T1000 (cell line): Measurements from ENCODE around the gene DEFB128.
"Not testable (repeated sequence)": the region's sequence is repeated elsewhere in the genome, so short reads cannot be mapped to it uniquely, and the experiment has no call there.

Experiments used
- DNase-seq: peaks from one replicate; lab custom pipeline; 2025; ENCODE audit warnings: mixed read lengths; lab: John Stamatoyannopoulos, UW

Gene DEFB128

DNA sequence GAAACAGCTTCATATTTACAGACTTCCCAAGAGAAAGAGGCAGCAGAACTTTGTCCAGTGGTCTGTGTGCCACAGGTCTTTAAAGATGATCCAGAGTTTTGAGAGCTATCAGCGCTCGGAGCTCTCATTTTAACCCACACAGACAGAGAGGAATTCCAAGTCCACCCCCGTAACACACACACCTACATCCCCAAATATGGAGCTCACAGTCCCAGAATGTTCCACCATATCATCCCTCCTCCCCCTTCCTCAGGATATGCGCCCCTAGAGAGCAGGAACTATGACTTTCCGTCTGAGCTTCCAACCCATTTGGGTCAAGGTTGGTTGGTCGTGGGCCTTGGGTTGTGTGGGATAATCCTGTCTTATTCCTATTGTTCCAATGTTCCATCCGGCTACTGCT lies at the start of gene DEFB128:
DEFB128 (minus strand) TSS at position 101 of the 400 bp plus-strand sequence; CDS start at position 13, 88 bp downstream.
- DNase-seq, result no peak

DNA sequence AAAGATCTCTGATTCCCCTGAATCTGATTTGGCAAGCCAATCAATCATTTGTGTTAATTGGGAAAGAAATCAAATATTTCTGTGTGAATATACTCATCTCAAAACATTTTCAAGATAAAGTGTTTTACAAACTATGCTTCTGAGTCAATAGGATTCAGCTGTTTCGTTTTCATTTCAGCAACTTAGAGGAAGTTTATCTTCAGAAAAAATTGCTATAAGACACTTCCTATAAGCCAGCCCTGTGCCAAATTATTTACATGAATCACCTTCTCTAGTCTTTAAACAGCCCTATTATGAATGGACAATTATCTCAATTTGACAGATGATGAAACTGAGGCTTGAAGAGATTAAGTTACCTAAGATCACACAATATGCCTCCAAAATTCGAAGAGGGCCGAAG lies 48.4 kb upstream of the DEFB128 start:
- DNase-seq, result no peak

DNA sequence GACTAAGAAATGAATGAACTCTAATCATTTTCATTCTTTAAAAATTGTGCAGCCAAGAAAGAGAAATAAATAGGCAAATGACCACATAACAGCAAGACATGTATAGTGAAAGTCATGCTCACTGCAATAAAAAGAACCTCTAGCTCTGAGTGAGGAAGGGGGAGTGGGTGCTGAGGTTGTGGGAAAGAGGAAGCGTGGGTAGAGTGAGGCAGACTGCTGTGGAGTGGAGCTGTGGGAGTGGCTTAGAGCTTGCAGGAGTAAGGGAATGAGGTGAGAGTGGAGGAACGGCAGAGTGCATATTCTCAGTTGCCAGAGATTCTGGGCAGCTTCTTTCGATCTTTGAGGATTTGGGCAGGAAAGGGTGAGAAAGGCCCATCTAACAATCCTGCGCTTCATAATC lies 48.0 kb upstream of the DEFB128 start:
- no peak for DNase-seq

DNA sequence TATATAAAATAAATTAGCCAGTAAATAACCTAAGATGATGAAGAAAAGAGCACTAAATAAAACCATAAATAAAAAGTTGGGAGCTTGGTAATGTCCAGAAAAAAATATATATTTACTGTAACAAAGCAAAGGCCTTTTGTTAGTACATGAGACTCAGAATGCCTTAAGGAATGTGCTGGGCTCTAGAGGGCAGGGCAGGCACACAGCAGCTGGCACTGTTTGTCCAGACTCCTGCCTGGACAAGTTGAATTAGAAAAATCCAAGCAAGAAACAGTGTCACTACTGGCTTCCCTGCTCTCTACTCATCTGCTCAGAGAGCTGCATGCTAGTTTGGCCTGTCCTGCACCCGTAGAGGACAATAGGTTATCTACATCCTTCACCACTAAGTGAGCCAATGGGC lies 46.4 kb upstream of the DEFB128 start:
- DNase-seq, result no peak

DNA sequence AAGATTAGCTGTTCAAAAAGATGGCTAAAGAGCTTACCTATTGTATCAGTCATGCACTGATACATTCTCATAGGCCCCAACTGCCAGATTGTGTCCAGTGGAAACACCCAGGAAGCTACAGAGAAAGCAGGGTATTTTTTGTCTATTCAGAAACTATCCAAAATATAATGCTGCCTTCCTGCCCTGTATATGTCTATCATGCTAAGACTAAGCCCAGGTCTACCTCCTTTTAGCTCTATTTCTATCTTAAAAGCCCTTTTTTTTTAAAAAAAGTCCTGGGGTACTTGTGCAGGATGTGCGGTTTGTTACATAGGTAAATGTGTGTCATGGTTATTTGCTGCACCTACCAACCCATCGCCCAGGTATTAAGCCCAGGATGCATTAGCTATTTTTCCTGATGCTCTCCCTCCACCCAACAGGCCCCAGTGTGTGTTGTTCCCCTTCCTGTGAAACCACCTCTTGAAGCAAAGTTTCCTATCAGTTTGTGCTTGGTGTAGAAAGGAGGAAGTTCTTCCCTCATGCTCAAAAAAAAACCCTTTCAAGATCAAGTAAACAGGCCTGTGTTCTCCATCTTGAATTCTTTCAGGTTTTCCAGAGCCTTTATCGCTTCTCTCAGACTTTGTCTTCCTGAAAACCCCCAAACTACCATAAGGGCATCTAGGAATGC lies 38.1 kb upstream of the DEFB128 start:
- no peak for DNase-seq

DNA sequence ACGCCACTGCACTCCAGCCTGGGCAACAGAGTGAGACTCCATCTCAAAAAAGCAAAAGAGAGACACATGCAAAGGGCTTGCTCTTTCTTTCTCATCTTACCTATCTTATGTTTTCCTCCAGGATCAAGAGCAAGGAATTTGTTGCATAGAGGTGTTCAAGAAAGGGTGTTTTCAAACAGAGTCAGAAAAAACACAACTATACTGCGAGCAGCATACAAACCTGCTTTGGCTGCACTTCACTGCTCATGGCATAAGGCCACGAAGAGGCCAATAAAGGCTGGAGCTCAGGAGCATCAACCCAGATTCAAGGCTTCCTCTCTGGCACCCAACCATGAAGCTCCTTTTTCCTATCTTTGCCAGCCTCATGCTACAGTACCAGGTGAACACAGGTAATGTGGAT lies 37.4 kb upstream of the DEFB128 start, which contains the start of gene DEFB129:
DEFB129 (plus strand) TSS at position 301 of the 400 bp plus-strand sequence; CDS start at position 332, 31 bp downstream.
- DNase-seq, result no peak

DNA sequence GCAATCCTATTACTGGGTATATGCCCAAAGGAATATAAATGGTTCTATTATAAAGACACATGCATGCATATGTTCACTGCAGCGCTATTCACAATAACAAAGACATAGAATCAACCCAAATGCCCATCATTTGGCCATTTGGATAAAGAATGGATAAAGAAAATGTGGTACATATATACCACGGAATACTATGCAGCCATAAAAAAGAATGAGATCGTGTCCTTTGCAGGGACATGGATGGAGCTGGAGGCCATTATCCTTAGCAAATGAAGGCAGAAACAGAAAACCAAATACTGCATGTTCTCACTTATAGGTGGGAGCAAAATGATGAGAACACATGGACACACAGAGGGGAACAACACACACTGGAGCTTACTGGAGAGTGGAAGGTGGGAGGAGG lies 36.4 kb upstream of the DEFB128 start:
- not testable (repeated sequence) for DNase-seq

DNA sequence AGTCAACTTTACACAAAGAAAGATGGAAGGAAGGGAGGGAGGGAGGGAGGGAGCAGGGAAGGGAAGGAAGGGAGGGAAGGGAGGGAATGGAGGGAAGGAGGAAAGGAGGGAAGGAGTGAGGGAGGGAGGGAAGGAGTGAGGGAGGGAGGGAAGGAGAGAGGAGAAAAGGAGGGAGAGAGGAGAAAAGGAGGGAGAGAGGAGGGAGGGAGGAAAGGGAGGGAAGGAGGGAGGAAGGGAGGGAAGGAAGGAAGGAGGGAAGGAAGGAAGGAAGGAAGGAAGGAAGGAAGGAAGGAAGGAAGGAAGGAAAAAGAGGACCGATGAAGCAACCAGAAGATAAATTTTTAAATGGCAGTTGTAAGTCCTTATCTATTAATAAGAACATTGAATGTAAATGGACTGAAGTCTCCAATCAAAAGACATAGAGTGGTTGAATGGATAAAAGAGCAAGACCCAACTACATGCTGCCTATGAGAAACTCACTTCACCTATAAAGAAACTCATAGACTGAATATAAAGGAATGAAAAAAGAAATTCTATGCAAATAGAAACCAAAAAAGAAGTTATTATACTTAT lies 31.8 kb upstream of the DEFB128 start:
- DNase-seq, result no peak

DNA sequence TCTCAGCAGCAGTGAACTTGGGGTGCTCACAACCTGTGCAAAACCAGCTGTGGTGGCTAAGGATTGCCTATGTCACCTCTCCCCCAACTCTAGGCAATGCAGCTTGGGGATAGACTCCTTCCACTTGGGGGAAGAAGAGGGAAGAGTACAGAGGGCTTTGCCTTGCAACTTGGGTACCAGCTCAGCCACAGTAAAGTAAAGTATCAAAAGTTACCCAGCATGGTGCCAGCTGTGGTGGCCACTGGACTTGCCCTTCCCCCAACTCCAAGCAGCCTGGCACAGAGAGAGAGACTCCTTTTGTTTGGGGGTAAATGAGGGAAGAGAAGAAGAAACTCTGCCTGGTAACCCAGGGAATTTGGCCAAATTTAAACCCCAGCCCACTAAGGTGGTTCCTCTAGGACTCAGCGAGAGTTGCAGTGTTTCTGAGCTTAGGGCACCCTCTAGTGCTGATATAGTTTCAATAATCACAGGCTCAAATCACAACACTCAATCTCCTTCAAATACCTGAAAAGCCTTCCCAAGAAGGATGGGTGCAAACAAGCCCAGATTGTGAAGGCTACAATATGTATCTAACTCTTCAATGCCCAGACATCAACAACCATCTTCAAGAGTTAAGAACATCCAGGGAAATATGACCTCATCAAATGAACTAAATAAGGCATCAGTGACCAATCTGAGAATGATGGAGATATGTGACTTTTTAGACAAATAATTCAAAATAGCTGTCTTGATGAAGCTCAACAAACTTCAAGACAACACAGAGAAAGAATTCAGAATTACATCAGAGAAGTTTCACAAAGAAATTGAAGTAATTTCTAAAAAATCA lies 30.0 kb upstream of the DEFB128 start:
- no peak for DNase-seq

DNA sequence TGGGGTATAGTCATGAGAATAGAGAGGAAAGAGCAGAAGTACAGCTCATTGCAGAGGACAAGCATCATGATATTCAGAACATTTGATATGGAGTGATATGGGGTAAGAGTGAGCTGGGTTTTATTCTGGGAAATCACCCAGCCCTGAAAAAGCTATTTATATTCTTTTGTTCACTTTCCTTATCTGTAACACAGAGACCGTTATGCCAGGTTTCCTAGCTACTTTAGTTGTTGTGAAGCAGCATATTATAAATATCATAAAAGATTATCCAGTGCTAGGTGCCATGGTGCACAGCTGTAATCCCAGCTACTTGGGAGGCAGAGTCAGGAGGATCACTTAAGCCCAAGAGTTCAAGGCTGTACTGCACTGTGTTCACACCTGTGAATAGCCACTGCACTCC lies 27.8 kb upstream of the DEFB128 start:
- no peak for DNase-seq

DNA sequence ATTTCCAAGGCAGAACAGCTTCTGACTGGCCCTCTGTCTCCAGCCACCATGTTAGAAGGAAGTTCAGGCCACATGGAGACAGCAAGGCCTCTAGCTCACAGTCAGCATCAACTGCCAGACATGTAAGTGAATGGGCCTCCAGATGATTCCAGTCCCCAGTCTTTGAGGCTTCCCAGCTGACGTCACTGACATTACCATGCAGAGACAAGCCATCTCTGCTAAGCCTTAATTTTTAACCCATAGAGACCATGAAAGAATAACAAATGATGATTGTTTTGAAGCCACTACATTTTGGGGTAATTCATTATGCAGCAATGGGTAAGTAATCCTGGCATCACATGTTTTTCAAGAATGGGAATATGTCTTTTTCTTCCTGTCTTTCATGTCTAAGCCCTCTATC lies 26.3 kb upstream of the DEFB128 start:
- DNase-seq, result no peak

DNA sequence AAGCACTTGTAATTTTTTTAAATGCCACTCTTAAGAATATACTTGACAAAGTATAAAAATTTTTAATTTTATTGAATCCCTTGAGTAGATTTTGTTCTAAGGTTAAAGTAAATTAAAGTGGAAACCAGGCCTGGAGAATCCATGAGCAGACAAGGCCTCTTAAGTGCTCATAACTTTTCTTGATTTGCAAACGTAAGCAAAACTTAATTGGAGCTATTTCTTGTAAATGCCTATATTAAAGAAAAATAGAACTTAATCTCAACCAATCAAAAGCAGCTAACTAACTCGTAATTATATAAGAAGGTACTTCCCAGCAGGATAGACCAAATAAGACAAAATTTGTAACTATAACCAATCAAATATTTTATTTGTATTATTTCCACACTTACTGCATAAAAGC lies 24.9 kb upstream of the DEFB128 start:
- no peak for DNase-seq

DNA sequence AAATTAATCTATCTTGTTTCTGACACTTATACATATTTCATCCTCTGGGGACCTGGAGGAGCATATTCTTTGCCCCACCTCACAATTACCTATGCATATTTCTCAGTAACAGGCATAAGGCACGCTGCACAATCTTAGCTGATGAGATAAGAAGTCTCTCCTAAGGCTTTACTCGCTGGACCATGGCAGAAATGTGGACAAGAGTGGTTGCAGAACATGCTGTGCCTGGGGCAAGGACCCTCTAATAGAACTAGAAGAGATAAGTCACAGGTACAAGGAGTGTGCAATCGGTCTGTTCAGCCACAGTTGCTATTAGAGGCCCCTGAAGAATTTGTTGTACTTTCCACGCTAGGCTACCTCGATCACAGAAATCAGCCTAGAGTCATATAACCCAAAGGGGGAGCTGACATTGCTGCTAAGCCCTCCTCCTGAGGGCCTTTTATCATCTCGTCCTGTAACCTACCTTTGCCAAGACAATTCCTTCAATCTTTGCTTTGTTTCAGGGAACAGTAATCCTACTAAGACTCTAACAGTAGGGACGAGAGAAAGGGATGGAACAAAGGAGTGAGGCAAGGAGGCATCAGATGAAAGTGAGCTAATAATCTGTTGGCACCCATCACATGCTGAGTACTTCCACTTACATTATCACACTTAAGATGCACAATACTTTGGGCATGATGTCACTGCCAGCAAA lies 21.4 kb upstream of the DEFB128 start:
- no peak for DNase-seq

DNA sequence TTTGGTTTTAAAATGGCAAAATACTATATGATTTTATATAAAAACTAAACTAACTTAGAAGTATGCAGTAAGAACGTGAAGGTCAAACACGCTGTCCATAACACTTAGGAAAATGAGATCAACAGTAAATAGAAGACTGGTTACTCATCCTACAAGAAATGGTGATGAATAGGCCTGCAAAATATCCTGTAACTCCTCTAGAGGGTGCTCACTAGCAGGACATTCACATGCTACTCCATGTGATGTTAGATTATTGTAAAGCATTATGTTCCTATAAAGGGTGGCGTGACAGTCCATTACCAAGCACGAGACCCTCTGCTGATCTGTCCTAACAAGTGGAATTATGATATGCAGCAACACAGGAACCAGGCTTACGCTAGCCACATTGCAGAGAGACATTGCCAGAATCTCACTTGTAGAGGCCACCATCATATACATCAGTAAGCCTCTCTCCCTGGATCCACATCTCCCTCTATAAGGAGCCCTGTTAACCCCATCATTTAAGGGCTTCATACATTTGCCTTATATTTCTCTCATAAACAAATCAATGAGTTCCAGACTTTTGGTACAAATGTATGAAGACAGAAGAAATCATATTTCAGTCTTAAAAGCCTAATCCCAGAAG lies 19.5 kb upstream of the DEFB128 start:
- no peak for DNase-seq

DNA sequence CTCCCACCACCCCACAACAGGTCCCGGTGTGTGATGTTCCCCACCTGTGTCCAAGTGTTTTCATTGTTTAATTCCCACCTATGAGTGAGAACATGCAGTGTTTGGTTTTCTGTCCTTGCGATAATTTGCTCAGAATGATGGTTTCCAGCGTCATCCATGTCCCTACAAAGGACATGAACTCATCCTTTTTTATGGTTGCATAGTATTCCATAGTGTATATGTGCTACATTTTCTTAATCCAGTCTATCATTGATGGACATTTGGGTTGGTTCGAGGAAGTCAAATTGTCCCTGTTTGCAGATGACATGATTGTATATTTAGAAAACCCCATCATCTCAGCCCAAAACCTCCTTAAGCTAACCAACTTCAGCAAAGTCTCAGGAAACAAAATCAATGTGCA lies 14.1 kb upstream of the DEFB128 start:
- DNase-seq, result not testable (repeated sequence)

DNA sequence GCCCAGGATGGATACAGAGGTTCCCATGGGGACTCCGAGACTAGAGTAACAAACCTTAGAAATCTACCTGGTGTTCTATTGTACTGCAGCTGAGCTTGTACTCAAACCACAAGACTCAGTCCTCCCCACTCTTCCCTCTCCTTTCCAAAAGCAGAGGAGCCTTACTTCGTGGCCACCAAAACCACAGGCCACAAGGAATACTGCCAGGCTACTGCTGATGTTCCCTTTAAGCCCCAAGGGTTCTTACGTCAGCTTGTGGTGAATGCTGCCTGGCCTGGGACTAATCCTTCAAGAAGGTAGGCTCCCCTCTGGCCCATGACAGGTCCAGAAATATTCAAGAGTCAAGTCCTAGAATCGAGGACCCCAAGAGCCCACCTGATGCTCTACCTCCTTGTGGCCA lies 10.5 kb upstream of the DEFB128 start:
- no peak for DNase-seq

DNA sequence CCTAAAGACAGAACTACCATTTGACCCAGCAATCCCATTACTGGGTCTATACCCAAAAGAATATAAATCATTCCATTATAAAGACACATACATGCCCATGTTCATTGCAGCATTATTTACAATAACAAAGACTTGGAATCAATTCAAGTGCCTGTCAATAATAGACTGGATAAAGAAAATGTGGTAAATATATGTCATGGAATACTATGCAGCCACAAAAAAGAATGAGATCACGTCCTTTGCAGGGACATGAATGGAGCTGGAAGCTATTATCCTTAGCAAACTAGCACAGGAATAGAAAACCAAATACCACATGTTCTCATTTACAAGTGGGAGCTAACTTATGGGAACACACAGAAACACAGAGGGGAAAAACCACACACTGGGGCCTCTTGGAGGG lies 8.7 kb upstream of the DEFB128 start:
- DNase-seq, result no peak

DNA sequence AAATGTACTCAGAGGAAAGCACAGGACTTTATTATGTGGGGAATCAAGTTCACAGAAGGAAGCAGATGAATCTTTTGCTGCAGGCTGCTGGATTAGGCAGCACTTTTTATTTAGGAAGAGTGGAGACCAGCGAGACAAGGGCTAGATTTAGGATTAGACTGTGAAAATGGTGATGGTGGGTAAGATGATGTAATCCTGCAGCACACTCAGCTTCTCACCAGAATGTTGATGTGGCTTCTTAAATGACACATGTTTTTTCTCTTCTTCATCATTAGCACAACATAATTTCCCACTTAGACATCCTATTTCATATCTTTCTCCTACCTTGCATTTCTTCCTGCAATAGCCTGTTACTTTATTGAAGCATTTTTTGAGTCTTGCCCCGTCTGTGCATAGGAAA lies 1.8 kb downstream of the DEFB128 start:
- DNase-seq, result no peak

DNA sequence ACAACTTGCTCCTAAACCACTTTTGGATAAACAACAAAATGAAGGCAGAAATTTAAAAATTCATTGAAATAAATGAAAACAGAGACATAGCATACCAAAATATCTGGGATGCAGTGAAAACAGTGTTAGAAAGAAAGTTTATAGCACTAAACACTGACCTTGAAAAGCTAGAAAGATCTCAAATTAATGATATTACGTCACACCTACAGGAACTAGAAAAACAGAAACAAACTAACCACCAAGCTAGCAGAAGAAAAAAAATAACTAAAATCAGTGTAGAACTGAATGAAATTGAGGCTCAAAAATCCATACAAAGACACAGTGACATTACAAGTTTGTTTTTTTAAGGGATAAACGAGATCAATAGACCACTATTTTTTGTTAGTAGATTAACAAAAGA lies 5.2 kb downstream of the DEFB128 start:
- no peak for DNase-seq

DNA sequence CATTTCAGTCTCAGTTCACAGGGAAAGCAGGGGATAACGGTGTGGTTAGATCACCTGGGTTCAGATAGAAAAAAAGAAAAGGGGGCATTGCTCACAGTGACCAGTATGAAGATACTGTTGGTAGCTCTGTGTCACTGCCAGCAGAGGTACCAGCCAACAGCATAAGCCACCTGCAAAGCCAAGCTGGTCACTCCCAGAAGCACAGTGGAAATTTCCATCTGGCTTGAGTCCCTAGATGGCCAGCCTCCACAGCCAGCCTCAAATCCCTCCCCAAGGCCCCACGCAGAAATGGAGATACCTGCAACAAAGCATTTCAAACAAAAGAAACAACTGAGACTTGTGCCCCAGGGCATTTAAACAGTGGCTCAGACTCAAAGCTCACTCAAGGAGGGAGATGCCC lies 20.6 kb downstream of the DEFB128 start:
- no peak for DNase-seq

DNA sequence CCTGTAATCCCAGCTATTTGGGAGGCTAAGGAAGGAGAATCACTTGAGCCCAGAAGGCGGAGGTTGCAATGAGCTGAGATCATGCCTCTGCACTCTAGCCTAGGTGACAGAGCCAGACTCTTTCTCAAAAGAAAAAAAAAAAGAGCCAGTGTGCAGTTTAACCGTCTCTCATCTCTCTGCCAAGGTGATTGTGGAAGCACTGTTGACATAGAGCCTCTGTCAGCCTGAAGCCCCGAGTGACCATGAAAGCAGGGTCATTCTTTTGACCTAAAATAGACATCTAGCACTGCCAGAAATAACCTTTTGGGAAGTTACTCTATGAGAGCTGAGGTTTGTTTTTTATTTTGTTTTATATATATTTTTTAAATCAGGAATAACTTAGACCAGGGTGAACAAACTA lies 24.9 kb downstream of the DEFB128 start:
- DNase-seq, result no peak

DNA sequence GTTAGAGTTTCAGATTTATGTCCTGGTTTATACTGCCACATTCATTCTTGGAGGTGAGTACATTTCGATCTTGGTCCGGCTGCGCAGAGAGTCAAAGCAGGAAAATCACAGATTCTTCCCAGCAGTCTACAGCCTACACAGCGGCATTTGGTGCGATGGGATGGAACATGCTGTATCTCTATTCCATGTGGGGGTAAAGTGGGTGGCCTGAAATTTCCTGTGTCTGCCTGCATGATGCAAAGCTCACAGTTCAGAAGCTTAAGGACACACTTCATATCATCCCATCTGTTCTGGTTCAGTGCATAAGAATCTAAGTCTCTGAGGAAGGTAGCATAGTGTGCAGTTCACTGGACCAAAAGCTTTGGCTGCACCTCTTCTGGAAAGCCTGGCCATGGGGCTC lies 32.4 kb downstream of the DEFB128 start, which contains the start of gene DEFB127:
DEFB127 (plus strand) TSS at position 301 of the 400 bp plus-strand sequence; CDS start at position 392, 91 bp downstream.
- no peak for DNase-seq
